BE2C (cell line): ENCODE results near the gene TCTN1.
A peak's percentile ranks its signal among the peaks of the same experiment; 100 is the strongest.
"Not testable (repeated sequence)": the region's sequence is repeated elsewhere in the genome, so short reads cannot be mapped to it uniquely, and the experiment has no call there.

Experiments
- DNase-seq: peaks from one replicate; pipeline ENCODE4 v3.0.0-alpha.2; 2020
- H3K27me3 ChIP-seq: fragments of 250-450 bp; sonication (Bioruptor Pico); 2 replicates; pipeline ENCODE4 v1.5.1; 2020; ENCODE audit warnings: mild to moderate bottlenecking
- H3K36me3 ChIP-seq: fragments of 250-450 bp; sonication (Bioruptor Pico); 2 replicates; pipeline ENCODE4 v1.5.1; 2020; ENCODE audit warnings: mild to moderate bottlenecking
- H3K4me1 ChIP-seq: fragments of 250-450 bp; sonication (Bioruptor Pico); 2 replicates; pipeline ENCODE4 v1.5.1; 2020
- H3K4me3 ChIP-seq: 2 replicates; pipeline ENCODE4 v1.5.1; 2011; ENCODE audit warnings: low read depth, low read length
- H3K9me3 ChIP-seq: fragments of 250-450 bp; sonication (Bioruptor Pico); 2 replicates; pipeline ENCODE4 v1.5.1; 2020
- CTCF ChIP-seq: IDR thresholded peaks from 2 replicates; pipeline ENCODE4 v1.5.1; 2012; ENCODE audit warnings: mild to moderate bottlenecking, low read depth, low read length

The TCTN1 gene

DNA sequence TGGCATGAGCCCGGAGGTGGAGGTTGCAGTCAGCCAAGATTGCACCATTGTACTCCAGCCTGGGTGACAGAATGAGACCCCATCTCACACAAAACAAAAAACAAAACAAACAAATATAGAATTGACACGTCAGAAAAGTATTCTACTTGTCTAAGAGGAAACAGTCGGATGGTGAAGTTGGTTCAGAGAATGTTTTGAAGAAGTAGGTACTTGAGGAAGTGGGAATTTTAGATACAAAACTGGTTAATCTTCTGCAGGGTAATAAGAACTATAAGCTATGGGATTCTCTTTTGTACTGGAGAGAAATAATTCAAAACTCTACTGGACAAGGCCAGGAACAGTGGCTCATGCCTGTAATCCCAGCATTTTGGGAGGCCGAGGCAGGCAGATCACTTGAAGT lies 14.6 kb upstream of the TCTN1 start:
- H3K4me3 ChIP-seq: no peak overlapping the region
- H3K27me3 ChIP-seq: no peaks in the 10 kb centered on the region
- no peak for DNase-seq
- no peaks in the 10 kb centered on the region for H3K9me3 ChIP-seq
- no peak for TF ChIP-seq CTCF
- no peaks in the 10 kb centered on the region for H3K4me1 ChIP-seq
- no peaks in the 10 kb centered on the region for H3K36me3 ChIP-seq

DNA sequence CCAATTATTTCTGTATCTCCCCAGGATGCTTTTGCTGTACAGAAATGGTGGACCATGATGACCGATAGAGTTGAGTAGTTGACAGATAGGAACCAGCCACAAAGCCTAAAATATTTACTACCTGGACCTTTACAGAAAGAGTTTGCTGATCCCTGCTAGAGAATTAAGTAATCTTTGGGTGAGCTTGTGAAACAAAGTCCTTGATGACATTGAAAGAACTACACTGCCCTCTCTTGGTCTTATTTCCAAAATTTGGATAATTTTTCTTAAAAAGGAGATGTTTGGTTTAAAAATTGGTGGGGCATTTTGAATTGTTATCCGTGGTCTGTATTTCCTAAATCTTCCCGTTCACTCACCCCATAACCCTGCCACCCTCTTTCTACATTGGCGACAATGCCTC lies 13.7 kb upstream of the TCTN1 start:
- no peaks in the 10 kb centered on the region for H3K36me3 ChIP-seq
- TF ChIP-seq CTCF: peak; percentile 31
- H3K4me1 ChIP-seq: no peaks in the 10 kb centered on the region
- no peak overlapping the region for H3K4me3 ChIP-seq
- no peaks in the 10 kb centered on the region for H3K27me3 ChIP-seq
- DNase-seq: no peak
- no peaks in the 10 kb centered on the region for H3K9me3 ChIP-seq

DNA sequence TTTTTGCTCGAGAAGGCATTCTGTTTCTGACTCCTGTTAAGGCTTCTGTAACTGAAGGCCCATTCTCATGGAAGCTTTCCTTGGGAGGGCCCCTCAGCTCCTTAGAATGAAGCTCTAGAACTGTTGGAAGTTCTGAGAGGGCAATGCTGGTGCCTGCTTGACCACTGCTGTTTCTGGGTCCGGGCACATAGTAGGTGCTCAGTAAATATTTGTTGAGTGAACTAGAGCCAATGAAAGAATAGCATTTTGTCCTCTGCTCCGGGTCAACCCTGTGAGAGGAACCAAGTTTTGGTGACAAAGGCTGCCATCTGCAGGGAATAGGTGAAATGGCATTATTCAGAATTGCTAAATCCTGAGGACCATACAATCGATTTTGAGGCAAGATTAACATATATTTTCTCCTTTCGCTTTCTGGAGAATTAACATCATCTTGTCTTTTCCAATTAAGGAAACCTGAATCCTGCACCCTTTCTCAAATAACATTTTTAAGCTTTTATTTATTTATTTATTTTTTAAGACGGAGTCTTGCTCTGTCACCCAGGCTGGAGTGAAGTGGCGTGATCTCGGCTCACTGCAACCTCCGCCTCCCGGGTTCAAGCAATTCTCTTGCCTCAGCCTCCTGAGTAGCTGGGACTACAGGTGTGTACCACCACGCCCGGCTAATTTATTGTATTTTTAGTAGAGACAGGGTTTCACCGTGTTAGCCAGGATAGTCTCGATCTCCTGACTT lies 11.7 kb upstream of the TCTN1 start:
- H3K36me3 ChIP-seq, H3K4me3 ChIP-seq, H3K4me1 ChIP-seq, H3K27me3 ChIP-seq, H3K9me3 ChIP-seq: not testable (repeated sequence)
- peak; percentile 82 for TF ChIP-seq CTCF
- DNase-seq: peak; percentile 54

- Histone ChIP-seq H3K36me3 (no peaks in the 10 kb centered on the region), H3K27me3 (no peaks in the 10 kb centered on the region), H3K4me3 (no peak overlapping the region), H3K4me1 (no peaks in the 10 kb centered on the region), H3K9me3 (no peaks in the 10 kb centered on the region)
- no peak for DNase-seq
- TF ChIP-seq CTCF: no peak
Observed at GRCh38 chr12:110606253-110606611, 7.7 kb upstream of the TCTN1 start.

DNA sequence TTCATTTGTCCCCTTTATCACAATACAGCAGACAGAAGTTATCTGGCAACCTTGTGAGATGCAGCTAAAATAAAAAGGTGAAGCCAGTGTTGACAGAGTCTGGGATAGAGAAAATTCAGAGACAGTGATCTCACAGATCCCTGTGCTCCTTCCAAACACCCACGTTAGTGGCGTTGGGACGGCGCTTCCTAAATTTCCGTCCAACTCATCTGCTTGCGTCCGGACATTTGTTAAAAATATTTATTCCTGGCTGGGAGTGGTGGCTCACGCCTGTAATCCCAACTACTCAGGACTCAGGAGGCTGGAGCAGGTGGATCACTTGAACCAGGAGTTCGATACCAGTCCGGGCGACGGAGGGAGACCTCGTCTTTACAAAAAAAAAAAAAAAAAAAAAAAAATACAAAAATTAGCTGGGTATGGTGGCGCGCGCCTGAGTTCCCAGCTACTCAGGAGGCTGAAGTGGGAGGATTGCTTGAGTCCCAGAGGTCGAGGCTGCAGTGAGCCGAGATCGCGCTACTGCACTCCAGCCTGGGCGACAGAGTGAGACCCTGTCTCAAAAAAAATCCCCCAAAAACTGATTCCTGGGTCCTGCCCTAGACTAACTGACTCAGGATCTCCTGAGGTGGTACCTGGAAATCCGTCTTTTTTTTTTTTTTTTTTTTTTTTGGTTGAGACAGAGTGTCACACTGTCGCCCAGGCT lies 708 bp upstream of the TCTN1 start:
- Histone ChIP-seq H3K9me3 (no peaks in the 10 kb centered on the region), H3K4me3 (peak overlapping the region; percentile 73), H3K36me3 (no peaks in the 10 kb centered on the region), H3K4me1 (no peaks in the 10 kb centered on the region), H3K27me3 (no peaks in the 10 kb centered on the region)
- no peak for TF ChIP-seq CTCF
- DNase-seq: no peak

GRCh38 chr12:110615171-110615570 lies 1.2 kb downstream of the TCTN1 start:
- Histone ChIP-seq H3K27me3 (no peaks in the 10 kb centered on the region), H3K4me1 (no peaks in the 10 kb centered on the region), H3K4me3 (no peak overlapping the region), H3K9me3 (no peaks in the 10 kb centered on the region), H3K36me3 (no peaks in the 10 kb centered on the region)
- no peak for TF ChIP-seq CTCF
- DNase-seq: no peak
